Measurements from ENCODE around the gene CYP3A4.

DNA sequence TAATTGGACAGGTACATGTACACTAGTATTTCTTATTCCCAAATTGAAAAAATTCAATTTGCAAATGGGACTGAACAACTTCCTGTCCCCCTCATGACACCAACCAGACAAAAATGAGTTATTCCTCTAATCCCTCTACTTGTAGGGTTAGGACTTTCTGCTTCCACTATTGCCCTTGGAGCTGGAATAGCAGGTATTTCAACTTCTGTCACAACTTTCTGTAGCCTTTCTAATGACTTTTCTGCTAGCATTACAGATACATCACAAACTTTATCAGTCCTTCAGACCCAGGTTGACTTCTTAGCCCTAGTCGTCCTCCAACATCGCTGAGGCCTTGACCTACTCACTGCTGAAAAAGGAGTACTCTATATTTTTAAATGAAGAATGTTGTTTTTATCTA lies 55.4 kb downstream of the CYP3A4 start:
- TF ChIP-seq, protein P1, sequence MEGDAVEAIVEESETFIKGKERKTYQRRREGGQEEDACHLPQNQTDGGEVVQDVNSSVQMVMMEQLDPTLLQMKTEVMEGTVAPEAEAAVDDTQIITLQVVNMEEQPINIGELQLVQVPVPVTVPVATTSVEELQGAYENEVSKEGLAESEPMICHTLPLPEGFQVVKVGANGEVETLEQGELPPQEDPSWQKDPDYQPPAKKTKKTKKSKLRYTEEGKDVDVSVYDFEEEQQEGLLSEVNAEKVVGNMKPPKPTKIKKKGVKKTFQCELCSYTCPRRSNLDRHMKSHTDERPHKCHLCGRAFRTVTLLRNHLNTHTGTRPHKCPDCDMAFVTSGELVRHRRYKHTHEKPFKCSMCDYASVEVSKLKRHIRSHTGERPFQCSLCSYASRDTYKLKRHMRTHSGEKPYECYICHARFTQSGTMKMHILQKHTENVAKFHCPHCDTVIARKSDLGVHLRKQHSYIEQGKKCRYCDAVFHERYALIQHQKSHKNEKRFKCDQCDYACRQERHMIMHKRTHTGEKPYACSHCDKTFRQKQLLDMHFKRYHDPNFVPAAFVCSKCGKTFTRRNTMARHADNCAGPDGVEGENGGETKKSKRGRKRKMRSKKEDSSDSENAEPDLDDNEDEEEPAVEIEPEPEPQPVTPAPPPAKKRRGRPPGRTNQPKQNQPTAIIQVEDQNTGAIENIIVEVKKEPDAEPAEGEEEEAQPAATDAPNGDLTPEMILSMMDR (IDR thresholded peaks at IDR 0.05), result no peak
- TF ChIP-seq POLR2A (IDR thresholded peaks at IDR 0.05), result no peak
- no peak for TF ChIP-seq EP300 (IDR thresholded peaks at IDR 0.05; ENCODE audit: low read depth)

Measured in transverse colon (tissue), 3 donors.